Measurements from ENCODE around the gene ZDHHC12. TPM values are rescaled to one million over a fixed set of nuclear protein-coding genes. Genes with fewer than 3 reads are reported as not detected.

The ZDHHC12 gene
- total and polyA plus RNA-seq, 2 of the 13 experiments (the other 11 are each of a cell fraction or from before 2014, with no cell fraction given), result 25.4 to 28.0 TPM

DNA sequence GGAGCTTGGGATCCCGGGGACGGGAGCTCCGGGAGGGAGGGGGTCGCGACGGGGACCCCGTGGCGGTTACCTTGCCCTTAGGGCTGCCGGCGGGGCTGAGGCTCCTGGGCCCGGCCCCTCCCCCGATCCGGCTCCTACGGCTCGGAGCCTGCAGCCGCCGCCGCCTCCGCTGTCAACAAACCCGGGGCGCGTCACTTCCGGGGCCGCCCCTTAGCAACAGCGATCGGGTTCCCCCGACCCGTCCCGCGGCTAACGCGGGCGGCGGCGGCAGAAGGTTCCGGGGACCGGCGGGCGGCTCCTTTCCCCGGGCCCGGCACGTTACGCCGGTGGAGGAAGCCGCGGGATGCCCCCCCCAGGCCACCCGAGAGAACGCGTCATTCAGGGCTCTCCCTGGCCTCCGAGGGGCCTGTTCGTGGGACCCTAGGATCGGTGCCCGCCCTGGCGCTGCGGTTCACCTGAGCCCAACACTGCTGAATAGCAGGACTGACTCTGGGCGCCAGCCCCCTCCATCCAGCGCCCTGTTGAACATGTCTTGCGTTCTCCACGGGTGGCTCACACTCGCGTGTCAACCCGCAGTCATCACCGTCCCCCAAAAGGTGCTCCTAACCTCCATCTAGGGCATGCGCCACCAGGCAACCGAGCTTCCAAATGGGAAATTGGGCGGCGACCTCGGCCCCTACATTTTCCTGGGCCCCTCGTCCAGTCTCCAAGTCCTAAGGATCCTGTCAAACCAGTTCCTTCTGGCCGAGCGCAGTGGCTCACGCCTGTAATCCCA lies 48.0 kb upstream of the ZDHHC12 start, which contains the start of gene ZER1 (continued):
- TF ChIP-seq, protein P1, sequence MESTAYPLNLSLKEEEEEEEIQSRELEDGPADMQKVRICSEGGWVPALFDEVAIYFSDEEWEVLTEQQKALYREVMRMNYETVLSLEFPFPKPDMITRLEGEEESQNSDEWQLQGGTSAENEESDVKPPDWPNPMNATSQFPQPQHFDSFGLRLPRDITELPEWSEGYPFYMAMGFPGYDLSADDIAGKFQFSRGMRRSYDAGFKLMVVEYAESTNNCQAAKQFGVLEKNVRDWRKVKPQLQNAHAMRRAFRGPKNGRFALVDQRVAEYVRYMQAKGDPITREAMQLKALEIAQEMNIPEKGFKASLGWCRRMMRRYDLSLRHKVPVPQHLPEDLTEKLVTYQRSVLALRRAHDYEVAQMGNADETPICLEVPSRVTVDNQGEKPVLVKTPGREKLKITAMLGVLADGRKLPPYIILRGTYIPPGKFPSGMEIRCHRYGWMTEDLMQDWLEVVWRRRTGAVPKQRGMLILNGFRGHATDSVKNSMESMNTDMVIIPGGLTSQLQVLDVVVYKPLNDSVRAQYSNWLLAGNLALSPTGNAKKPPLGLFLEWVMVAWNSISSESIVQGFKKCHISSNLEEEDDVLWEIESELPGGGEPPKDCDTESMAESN (CRISPR knock-in tag; conservative IDR thresholded peaks at IDR 0.05), result peak; percentile 92
- TF ChIP-seq, protein P2, sequence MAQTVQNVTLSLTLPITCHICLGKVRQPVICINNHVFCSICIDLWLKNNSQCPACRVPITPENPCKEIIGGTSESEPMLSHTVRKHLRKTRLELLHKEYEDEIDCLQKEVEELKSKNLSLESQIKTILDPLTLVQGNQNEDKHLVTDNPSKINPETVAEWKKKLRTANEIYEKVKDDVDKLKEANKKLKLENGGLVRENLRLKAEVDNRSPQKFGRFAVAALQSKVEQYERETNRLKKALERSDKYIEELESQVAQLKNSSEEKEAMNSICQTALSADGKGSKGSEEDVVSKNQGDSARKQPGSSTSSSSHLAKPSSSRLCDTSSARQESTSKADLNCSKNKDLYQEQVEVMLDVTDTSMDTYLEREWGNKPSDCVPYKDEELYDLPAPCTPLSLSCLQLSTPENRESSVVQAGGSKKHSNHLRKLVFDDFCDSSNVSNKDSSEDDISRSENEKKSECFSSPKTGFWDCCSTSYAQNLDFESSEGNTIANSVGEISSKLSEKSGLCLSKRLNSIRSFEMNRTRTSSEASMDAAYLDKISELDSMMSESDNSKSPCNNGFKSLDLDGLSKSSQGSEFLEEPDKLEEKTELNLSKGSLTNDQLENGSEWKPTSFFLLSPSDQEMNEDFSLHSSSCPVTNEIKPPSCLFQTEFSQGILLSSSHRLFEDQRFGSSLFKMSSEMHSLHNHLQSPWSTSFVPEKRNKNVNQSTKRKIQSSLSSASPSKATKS (CRISPR knock-in tag; IDR thresholded peaks at IDR 0.05), result no peak
- no peak for TF ChIP-seq CHD2 (IDR thresholded peaks at IDR 0.05; ENCODE audit: low read depth, low read length)
- TF ChIP-seq SALL2 (CRISPR knock-in tag; IDR thresholded peaks at IDR 0.05), result peak; percentile 78; the same call in 1 of the 2 replicates
- peak; percentile 53 for TF ChIP-seq ELF3 (CRISPR knock-in tag; IDR thresholded peaks at IDR 0.05)
- TF ChIP-seq SRSF4 (IDR thresholded peaks at IDR 0.05; ENCODE audit: low read depth, low read length, poor library complexity, severe bottlenecking), result no peak
- no peak for TF ChIP-seq ZNF510 (CRISPR knock-in tag; IDR thresholded peaks at IDR 0.05; ENCODE audit: low read depth)
- peak; percentile 61 for TF ChIP-seq ATF1 (CRISPR knock-in tag; IDR thresholded peaks at IDR 0.05)
- TF ChIP-seq, protein P3, sequence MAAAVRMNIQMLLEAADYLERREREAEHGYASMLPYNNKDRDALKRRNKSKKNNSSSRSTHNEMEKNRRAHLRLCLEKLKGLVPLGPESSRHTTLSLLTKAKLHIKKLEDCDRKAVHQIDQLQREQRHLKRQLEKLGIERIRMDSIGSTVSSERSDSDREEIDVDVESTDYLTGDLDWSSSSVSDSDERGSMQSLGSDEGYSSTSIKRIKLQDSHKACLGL (CRISPR knock-in tag; IDR thresholded peaks at IDR 0.05), result peak; percentile 60
- TF ChIP-seq, protein P4, sequence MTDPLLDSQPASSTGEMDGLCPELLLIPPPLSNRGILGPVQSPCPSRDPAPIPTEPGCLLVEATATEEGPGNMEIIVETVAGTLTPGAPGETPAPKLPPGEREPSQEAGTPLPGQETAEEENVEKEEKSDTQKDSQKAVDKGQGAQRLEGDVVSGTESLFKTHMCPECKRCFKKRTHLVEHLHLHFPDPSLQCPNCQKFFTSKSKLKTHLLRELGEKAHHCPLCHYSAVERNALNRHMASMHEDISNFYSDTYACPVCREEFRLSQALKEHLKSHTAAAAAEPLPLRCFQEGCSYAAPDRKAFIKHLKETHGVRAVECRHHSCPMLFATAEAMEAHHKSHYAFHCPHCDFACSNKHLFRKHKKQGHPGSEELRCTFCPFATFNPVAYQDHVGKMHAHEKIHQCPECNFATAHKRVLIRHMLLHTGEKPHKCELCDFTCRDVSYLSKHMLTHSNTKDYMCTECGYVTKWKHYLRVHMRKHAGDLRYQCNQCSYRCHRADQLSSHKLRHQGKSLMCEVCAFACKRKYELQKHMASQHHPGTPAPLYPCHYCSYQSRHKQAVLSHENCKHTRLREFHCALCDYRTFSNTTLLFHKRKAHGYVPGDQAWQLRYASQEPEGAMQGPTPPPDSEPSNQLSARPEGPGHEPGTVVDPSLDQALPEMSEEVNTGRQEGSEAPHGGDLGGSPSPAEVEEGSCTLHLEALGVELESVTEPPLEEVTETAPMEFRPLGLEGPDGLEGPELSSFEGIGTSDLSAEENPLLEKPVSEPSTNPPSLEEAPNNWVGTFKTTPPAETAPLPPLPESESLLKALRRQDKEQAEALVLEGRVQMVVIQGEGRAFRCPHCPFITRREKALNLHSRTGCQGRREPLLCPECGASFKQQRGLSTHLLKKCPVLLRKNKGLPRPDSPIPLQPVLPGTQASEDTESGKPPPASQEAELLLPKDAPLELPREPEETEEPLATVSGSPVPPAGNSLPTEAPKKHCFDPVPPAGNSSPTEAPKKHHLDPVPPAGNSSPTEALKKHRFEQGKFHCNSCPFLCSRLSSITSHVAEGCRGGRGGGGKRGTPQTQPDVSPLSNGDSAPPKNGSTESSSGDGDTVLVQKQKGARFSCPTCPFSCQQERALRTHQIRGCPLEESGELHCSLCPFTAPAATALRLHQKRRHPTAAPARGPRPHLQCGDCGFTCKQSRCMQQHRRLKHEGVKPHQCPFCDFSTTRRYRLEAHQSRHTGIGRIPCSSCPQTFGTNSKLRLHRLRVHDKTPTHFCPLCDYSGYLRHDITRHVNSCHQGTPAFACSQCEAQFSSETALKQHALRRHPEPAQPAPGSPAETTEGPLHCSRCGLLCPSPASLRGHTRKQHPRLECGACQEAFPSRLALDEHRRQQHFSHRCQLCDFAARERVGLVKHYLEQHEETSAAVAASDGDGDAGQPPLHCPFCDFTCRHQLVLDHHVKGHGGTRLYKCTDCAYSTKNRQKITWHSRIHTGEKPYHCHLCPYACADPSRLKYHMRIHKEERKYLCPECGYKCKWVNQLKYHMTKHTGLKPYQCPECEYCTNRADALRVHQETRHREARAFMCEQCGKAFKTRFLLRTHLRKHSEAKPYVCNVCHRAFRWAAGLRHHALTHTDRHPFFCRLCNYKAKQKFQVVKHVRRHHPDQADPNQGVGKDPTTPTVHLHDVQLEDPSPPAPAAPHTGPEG (CRISPR knock-in tag; IDR thresholded peaks at IDR 0.05), result peak; percentile 50; the same call in 1 of the 2 replicates
- TF ChIP-seq, protein P5, sequence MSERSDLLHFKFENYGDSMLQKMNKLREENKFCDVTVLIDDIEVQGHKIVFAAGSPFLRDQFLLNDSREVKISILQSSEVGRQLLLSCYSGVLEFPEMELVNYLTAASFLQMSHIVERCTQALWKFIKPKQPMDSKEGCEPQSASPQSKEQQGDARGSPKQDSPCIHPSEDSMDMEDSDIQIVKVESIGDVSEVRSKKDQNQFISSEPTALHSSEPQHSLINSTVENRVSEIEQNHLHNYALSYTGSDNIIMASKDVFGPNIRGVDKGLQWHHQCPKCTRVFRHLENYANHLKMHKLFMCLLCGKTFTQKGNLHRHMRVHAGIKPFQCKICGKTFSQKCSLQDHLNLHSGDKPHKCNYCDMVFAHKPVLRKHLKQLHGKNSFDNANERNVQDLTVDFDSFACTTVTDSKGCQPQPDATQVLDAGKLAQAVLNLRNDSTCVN (CRISPR knock-in tag; IDR thresholded peaks at IDR 0.05; ENCODE audit: borderline replicate concordance), result peak; percentile 65; the same call in 1 of the 2 replicates

All from HepG2 (cell line).